GM21390 (cell line): ENCODE results near the gene FCN2.

Experiments used
- ATAC-seq: cut with Tn5 transposase; IDR thresholded peaks from one replicate; pipeline ENCODE4 v1.9.1; 2021; ENCODE audit not compliant: unreplicated experiment

The FCN2 gene

DNA sequence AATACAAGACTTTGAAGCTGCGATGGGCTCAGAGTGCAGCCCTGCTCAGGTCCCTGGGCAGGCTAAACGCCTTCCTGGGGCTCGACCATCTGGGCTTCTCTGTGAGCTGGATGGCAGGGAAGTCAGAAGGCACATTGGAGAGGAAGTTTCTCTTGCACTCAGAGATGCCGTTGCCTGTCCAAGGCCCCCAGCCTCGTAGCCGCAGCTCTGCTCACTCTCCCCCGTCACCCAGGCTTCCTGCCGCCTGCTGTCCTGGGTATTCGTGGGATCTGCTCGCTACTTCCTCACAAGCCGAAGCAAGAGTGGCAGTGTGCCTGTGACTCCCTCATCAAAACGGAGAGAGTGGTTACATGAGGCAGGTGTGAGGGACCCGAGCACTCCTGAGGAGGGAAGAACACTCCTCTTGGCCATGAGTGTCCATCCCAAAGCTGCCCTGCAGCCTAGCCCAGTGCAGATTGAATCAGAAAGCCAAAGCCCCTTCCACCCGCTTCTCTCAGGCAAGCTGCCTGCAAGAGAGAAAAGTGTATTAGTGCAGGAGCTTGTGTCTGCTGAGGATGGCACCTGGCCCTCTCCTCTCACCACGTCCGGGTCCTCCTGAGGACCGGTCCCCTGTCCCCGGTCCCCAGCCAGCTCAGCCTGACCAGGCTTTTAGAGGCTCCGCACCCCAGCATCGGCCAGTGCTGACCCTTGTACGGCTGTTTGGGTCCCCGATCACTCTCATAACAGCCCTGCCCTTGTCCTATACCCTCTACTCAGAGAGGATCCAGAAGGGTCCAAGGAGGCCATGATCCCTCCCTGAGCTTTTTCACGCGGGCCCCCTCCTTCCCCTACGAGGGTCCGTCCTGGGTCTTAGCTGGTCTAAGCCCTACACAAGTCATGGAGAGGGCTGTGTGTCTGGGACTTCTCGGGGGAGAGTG, 7.3 kb downstream of the FCN2 start:
- no peak for ATAC-seq

DNA sequence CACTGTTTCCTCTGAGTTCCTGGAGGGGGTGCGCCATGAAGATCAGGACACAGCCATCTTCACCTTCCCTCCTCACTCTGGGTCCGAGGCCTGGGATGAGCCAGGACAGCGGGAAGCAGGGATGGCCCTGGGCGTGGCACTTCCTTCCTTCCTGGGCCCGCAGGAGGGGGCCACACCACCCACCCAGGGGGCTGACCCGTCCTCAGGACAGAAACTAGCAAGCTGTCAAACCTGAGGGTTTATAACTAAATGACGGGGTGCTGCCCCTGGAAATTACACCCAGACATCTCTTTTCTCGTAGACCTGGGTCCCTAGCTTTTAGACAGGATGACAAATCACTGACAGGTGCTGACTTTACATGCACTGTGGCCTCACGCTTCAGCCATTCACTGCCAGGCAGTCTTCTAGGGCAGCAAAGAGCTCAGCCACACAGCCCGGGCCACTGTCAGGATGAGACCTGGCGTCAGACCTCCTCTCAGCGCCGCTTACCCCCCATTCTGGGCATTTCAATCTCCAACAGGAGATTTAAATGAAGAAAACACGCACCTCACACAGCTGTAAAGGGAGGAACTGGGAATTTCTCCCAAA, 8.1 kb downstream of the FCN2 start:
- ATAC-seq: no peak

DNA sequence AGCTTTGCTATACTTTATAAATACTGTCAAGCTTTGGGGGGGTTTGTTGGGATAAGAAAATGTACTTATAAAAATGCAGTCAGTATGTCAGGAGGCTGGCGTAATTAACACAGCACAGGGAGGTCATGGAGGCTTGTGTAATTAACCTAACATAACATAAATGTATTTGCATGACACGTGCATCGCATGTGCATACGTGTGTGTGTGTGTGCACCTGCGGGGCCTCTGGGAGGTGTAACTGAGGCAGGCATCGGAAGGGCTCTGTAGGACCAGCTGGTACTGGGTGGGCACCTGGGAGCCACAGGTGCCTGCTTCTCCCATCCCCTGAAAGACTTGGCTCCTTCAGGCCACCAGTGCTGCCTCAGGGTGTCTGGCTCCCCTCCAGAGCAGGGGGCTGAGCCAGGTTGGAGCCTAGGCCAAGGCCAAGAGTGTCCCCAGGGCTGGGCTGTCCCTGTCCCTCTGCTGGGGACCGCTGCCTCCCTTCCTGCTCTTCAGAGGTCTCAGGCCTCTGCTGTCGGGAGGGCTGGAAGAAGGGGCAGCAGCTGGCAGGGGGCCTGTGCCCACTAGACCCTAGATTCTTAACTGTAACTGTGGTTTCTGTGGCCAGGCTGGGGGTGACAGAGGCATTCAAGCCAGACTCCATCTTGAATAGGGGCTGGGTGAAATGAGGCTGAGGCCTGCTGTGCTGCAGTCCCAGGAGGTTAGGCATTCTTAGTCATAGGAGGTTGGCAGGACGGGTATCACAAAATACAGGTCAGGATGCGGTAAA, 9.0 kb downstream of the FCN2 start:
- ATAC-seq: no peak

DNA sequence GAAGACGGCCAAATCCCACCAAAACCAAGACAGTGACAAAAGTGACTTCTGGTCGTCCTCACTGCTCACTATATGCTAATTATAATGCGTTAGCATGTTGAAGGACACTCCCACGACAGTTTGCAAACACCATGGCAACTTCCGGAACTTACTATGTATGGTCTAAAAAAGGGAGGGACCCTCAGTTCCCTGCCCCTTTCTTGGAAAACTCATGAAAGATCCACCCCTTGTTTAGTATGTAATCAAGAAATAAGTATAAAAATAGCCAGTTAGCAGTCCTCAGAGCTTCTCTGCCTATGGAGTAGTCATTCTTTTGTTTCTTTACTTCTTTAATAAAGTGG, 9.5 kb downstream of the FCN2 start:
- ATAC-seq: no peak

DNA sequence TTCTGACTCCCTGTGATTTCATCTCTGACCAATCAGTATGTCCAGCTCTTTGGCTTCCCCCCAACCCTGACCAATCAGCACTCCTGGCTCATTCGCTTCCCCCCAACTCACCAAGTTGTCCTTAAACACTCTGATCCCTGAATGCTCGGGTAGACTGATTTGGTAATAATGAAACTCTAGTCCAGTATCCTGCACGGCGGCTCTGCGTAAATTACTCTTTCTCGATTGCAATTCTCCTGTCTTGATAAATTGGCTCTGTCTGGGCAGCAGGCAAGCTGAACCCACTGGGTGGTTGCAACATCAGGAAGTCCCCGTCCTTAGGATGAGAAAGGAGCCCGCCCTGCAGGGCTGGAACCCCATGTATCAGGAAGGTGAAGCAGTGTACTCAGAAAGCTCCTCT, 10.4 kb downstream of the FCN2 start:
- ATAC-seq: no peak

DNA sequence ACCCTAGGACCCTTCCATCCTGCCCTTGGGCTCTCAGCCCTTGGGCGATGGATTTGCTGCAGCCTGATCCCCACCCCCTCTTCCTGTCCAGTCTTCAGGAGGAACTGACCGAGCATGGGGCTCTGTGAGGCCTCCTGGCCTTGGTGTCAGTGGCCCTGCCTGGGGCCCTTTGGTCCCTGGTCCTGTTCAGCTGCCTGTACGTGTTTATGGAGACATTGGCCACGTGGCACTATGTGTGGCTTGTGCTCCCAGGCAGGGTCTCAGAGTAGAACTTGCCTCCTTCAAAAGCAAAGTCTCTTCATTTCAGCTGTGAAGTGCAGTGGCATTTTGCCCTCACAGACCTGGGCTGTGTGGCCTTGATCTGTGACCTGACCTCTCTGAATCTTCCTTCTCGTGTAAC, 11.1 kb downstream of the FCN2 start:
- no peak for ATAC-seq

DNA sequence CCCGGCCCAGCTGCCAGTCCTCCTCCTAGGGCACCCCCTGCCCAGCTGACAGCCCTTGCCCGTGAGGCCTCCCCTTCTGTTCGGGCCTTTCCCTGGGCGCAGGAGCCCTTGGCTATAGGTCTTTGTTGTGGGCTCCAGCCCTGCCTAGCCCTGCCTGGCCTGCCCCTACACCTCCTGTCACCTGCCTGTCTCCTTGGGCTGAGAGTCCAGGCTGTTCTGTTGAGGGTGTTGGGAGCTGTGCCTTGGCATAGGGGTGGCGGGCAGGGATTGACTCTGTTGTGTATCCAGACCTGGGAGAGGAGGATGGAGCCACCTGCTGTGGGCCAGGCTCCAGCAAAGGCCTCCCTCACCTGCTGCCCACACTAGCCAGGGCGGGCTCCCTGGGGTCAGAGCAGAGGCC, 11.6 kb downstream of the FCN2 start:
- ATAC-seq: no peak

DNA sequence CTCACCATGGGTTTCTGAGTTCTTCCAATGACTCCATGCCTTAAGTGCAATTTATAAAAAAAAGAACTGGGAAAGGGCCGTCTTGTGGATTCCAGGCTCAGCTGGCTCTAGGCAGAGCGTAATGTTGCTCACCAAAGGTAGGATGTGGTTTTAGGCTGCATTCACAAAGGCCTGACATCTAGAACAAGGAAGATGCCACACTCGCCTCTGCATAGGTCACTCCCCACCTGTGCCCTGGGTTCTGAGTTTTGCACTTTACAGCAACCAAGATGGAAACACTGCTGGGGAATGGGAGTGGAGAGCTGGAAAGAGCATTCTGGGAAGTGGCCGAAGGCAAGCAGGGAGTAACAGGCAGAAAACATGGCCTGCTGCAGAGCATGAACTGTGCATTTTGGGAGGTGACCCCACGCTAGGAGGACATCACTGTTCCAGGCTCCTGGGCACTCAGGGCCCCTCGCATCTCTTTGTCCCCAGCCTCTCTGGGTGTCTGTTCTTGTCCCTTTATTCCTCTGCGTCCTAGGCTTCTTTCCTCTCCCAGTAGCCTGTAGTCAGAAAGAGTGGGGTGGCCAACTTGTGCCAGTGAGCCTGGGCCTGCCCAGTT, 12.3 kb downstream of the FCN2 start:
- no peak for ATAC-seq

DNA sequence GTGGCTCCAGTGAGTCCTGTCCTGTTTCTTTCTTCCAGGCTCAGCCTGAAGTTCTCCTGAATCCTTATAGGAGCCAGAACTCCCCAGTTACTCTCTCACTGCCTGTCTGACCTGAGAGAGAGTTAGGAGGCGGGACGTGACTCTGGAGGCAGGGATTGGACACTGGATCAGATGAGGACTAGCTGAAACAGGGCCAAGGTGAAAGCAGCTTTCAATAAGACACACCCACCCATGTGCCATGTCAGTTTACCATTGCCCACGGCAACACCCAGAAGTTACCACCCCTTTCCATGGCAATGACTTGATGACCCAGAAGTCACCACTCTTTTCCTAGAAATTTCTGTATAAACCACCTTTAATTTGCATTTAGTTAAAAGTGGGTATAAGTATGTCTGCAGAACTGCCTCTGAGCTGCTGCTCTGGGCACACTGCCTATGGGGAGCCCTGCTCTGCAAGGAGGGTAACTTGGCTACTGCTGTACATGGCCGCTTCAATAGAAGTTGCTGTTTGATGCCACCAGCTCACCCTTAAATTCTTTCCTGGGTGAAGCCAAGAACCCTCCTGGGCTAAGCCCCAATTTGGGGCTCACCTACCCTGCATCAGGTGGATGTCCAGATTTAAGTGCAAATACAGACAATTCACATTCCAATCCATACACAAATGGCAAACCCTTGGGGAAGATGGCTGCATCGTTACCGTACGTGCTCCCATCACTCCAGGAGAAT, 13.7 kb downstream of the FCN2 start:
- ATAC-seq: no peak

DNA sequence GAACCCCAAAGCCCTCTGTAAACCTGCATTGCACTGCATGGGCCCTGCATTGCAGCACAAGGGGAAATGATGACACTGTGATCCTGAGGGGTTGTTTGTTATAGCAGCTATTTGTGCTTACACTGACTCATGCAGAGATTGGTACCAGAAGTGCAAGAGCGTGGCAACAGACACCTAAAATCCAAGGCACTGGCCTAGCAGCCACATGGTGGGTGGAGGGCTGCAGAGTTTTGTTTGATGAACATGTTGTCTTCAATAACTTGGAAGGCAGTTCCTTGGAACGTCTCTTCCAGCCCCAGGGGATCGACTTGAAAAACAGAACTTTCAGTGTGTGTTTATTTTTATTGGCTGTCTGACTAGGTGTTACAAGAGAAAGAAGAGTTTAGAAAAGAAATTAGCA, 14.5 kb downstream of the FCN2 start:
- no peak for ATAC-seq

DNA sequence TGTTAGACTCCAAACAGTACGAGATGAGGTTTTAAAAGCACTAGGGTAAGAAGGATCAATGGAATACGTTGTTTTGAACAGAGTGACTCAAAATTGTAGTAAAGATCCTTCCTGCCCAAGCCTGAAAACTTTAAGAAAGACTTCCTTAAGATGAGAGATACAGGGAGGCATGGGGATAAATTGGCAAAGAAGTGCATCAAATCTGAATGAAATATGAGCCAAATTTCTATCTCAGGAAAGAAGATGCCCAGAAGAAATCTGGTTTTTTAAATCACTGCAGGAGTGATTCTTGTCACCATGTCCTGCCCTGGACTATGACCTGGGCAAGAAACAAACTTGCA, 14.9 kb downstream of the FCN2 start:
- no peak for ATAC-seq

DNA sequence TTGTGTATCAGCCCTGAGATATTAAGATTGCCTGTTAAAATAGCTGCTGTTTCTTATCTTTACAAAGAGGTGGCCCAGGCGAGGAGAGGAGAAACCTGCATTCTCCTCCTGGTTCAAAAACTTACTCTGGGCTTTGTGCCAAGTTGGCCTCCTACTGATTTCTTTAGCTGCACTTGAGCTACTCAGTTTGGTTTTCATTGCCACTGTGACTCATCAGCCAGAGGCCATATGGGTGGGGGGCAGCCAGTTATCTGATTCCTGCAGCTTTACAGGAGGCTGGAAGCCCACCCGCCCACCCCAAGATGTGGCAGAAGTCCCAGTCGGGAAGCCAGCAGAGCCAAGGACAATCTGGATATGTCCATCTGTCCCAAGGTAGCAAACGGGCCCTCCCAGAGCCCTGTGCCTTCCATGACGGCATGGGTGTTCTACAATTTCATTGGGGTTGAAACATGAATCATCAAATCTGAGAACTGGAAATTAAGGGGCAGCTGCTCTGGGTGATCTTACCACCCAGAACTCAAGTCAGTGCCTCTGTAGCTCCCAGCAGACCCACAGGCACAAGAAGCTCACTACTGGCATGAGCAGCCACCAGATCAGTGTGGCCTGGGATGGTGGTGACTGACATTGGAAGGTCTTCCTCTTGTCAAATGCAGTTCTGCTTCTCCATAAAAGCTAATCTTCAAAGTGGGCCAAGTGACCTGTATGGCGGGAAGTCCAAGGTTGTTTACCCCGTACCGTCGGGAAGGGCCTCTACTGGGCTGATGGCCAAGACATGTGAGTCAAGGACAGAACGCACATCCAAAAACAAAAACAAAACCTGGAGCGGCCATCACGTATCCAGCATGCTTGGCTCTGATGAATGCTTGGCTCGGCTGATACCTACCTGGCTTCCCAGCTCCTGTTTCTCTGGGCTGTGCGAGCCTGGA, 15.6 kb downstream of the FCN2 start:
- ATAC-seq: no peak

DNA sequence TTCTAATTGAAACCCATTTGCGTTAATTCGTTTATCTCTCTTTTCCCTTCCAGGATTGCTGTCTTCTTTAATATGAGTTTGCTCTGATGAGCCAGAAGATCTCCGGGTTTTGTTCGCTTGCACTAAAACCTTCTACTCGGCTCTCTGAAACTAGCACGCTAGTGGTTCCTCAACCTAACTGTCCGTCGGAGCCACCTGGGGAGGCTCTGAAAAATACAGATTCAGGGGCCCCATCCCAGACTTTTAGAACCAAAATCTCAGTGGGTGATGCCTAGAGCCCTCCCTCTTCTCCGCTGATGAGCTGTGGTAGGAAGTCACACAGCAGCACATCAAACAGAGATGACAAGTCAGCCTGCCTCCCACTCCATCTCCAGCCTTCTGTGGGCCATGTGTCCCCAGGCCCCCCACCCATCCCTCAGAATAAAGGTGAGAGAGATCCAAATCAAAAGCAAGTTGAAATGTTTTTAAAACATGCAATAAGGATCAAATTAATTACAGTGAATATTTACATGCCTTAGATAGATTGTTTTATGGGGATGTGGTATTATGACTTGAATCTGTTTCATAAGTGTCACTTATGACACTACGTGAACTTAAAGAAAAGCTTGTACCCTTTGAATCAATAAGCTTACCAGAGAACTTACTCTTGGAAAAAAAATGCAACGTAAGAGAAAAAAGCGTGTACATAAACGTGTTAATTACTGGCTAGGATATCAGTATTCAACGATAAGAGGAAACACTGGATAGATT, 16.4 kb downstream of the FCN2 start:
- no peak for ATAC-seq

DNA sequence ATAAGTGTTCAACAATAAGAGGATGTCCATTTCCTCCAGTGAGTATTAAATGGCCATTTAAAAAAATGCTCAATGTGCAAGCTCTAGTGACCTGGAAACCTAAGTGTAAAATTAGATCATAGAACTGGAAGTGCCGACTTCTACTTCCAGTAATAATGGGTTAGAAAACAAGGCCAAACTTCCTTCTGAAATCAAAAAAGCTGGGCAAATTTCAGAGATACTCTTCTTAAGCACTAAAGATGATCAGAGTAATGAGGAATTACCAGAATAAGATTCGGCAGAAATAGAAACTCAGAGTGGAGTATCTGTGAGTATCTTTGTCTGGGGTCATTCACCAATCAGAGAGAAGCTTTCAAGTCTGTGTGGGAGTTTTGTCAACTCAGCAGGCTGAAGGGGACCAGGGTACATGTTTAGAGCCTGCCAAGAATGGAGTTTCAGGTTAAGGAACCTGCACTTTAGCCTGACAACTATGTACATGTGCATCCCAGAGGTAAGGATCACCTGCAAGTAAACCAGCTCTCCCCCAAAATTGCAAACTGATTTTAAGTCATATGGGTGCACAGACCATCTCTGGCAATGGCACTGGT, 17.1 kb downstream of the FCN2 start:
- ATAC-seq: no peak

DNA sequence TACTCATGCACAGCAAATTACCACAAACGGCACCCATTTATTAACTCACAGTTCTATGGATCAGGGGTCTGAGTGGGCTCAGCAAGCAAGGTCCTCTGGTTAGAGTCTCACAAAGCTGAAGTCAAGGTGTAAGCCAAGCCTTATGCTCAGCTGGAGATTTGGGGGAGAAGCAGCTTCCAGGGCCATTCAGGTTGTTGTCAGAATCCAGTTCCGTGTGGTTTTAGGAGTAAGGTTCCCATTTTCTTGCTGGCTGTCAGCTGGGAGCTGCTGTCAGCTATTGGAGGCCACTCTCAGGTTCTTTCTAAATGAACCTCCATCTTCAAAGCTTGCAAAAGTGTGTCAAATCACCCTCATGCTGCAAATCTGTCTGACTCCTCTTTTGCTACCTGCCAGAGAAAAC, 17.7 kb downstream of the FCN2 start:
- ATAC-seq: no peak

DNA sequence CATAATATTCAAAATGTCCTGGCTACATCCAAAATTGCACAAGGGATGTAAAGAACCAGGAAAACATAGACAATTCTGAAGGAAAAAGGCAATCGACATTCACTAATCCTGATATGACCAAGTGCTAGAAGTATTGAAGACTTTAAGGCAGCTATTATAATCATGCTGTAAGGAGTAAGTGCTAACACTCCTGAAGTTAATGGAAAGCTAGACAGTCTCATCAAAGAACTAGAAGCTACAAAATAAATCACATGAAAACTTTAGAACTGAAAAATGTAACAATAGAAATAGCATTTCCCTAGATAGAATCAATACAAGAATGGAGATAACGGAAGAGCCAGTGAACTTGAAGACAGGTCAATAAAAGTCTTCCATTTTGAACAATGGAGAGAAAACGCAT, 18.6 kb downstream of the FCN2 start:
- no peak for ATAC-seq

DNA sequence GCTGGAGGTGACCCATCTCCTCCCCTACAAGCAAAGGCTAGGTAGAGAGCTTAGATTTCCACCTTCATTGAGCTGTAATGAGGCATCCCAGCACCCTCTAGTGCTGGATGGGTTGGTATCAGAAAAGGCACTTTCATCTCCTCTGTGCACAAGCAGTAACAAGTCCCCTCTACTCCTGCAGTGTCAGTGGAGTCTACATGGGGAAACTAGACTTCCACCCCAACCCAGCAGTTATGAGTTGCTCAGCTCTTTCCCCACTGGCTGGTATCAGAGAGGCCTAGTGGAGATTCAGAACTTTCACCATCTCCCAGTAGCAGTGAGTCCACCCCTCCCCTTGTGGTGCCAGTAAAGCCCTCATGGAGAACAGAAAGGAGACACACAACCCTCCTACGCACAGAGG, 19.2 kb downstream of the FCN2 start:
- no peak for ATAC-seq

DNA sequence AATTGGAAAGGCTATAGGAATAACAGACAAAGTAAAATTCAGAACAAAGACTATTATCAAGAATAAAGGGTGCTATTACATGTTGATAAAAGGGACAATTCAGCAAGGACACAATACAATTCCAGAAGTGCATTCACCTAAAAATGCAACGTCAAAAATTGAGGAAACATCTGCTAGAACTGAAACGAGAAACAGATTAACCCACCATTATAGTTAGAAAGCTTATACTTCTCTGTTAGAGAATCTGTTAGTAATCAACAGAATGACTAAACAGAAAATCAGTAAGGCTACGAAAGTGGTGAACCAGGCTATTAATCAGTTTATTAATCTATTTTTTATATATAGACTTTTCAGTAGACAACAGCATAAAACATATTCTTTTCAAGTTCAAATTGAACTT, 22.3 kb downstream of the FCN2 start:
- no peak for ATAC-seq
